Gastroesophageal sphincter (tissue), 3 donors: ENCODE measurements around the gene CD84.

ENCODE experiments used
- CTCF ChIP-seq, 4 experiments: fragments of 200-600 bp in 2 of 4; fragments of 450-650 bp in 2 of 4; sonication (generic) in 1 of 4; IDR thresholded peaks; one replicate each; pipeline ENCODE4 v1.5.1; 2017 to 2019; ENCODE audit warnings: antibody characterized with exemption in 4 of 4, mild to moderate bottlenecking in 2 of 4, moderate library complexity in 2 of 4
- EP300 ChIP-seq: sonication (generic); formaldehyde crosslinking; IDR thresholded peaks from one replicate; pipeline ENCODE4 v1.6.1; 2017; ENCODE audit warnings: antibody characterized with exemption, mild to moderate bottlenecking
- POLR2A ChIP-seq, 2 donors: fragments of 450-650 bp; IDR thresholded peaks; one replicate each; pipeline ENCODE4 v1.6.1; 2017; ENCODE audit warnings: antibody characterized with exemption in 2 of 2, mild to moderate bottlenecking in 2 of 2, moderate library complexity in 1 of 2

DNA sequence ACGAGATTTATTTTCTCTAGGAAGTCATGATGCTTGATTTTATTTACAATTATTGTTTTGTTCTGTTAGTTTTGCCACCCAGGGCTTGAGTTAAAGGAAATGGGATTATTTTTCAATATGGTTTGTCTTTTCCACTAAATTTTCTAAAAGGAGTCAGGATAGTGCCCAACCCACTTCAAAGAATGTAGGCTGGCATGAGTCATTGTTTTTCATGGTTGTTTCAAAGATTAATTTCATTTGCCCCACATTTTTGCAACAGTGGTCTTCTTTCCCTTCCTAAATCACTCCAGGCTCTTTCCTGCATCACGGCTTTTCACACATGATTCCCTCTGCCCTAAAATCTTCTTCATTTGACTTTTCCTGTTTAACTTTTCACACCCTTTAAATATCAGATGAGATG lies 58.7 kb downstream of the CD84 start:
- TF ChIP-seq CTCF (IDR thresholded peaks at IDR 0.05) (no peak), POLR2A (IDR thresholded peaks at IDR 0.05) (no peak), EP300 (no peak)
